HCT116 (cell line): ENCODE data around the gene ST3GAL5. TPM values are rescaled to one million over a fixed set of nuclear protein-coding genes. Genes with fewer than 3 reads are reported as not detected.

ENCODE experiments used
- ATAC-seq: fragments of 200-7000 bp; cut with Tn5 transposase; 2 replicates; pipeline ENCODE4 v1.9.1; 2020; ENCODE audit warnings: mild to moderate bottlenecking, moderate library complexity
- BruUV-seq: library from RNA; stranded (reverse); fragments of 400-500 nt; replicated peaks from 2 replicates; lab custom pipeline; 2021; lab: Mats Ljungman, UMichigan
- CTCF ChIA-PET: fragments of 300-600 bp; sonication (Branson Sonifier 250); formaldehyde crosslinking; loops from one replicate; lab custom pipeline; 2021; ENCODE audit warnings: antibody characterized with exemption; lab: Charles Lee
- POLR2A ChIA-PET: fragments of 300-600, 350-600 bp; sonication (Branson Sonifier 250); formaldehyde crosslinking; loops from one replicate; lab custom pipeline; 2021; ENCODE audit warnings: antibody characterized with exemption; lab: Charles Lee
- RAD21 ChIA-PET, 2 experiments: fragments of 300-600 bp; sonication (Branson Sonifier 250); formaldehyde crosslinking; loops; one replicate each; lab custom pipeline; 2023; ENCODE audit warnings: low total read pairs in 2 of 2; ENCODE audit not compliant: uncharacterized antibody in 2 of 2, unreplicated experiment in 2 of 2, low non-redundant PET in 1 of 2; lab: Charles Lee
- DNase-seq: peaks from one replicate; pipeline ENCODE4 v3.0.0-alpha.2; 2010; ENCODE audit warnings: low read depth, low spot score
- H2AFZ ChIP-seq: fragments of 200-600 bp; shearing (Covaris generic), sonication (generic); 2 replicates; pipeline ENCODE4 v1.6.1; 2017; ENCODE audit warnings: low read depth, mixed run types, mixed read lengths, antibody characterized with exemption, low read length; ENCODE audit not compliant: poor library complexity, severe bottlenecking
- H3K27ac ChIP-seq: 2 replicates; pipeline ENCODE4 v1.5.1; 2012; ENCODE audit warnings: low read depth, low read length
- H3K27me3 ChIP-seq: fragments of 200-600 bp; sonication (generic); 2 replicates; pipeline ENCODE4 v1.6.1; 2016; ENCODE audit warnings: mixed run types, low read length, mixed read lengths; ENCODE audit not compliant: insufficient read depth
- H3K36me3 ChIP-seq, 2 experiments: fragments of 200-500 bp in 1 of 2; fragments of 200-600 bp in 1 of 2; sonication (Bioruptor generic) in 1 of 2; sonication (generic) in 1 of 2; 2 replicates each; pipeline versions ENCODE4 v1.5.1 to v1.6.1; 2014 to 2016; ENCODE audit warnings: low read length in 2 of 2, inconsistent platforms in 1 of 2, mixed read lengths in 1 of 2, mixed run types in 1 of 2; ENCODE audit not compliant: insufficient read depth in 2 of 2, control insufficient read depth in 1 of 2
- H3K4me1 ChIP-seq, 2 experiments: fragments of 200-600 bp in 1 of 2; sonication (generic) in 1 of 2; 2 replicates each; pipeline versions ENCODE4 v1.5.1 to v1.6.1; 2012 to 2017; ENCODE audit warnings: low read length in 2 of 2, inconsistent platforms in 1 of 2, mild to moderate bottlenecking in 1 of 2, mixed read lengths in 1 of 2, mixed run types in 1 of 2, moderate library complexity in 1 of 2; ENCODE audit not compliant: insufficient read depth in 2 of 2, control insufficient read depth in 1 of 2
- H3K4me2 ChIP-seq: fragments of 200-600 bp; sonication (generic); 2 replicates; pipeline ENCODE4 v1.6.1; 2017; ENCODE audit warnings: mixed run types, low read length, mixed read lengths
- H3K4me3 ChIP-seq, 2 experiments: fragments of 200-600 bp in 1 of 2; sonication (generic) in 1 of 2; replicated peaks in 1 of 2; 2 replicates each; pipeline ENCODE4 v1.5.1; 2011 to 2016; ENCODE audit warnings: low read length in 2 of 2, control low read depth in 1 of 2, low read depth in 1 of 2, mild to moderate bottlenecking in 1 of 2, mixed read lengths in 1 of 2, mixed run types in 1 of 2
- H3K79me2 ChIP-seq: fragments of 200-600 bp; sonication (generic); 2 replicates; pipeline ENCODE4 v1.6.1; 2017; ENCODE audit warnings: mild to moderate bottlenecking, mixed run types, low read length, moderate library complexity, mixed read lengths; ENCODE audit not compliant: insufficient read depth
- H3K9ac ChIP-seq: fragments of 200-600 bp; sonication (generic); 2 replicates; pipeline ENCODE4 v1.6.1; 2016; ENCODE audit warnings: low read length, mixed read lengths
- H3K9me2 ChIP-seq: fragments of 200-600 bp; sonication (generic), shearing (Covaris generic); 2 replicates; pipeline ENCODE4 v1.6.1; 2017; ENCODE audit warnings: mixed run types, mild to moderate bottlenecking, moderate library complexity; ENCODE audit not compliant: insufficient read depth
- H3K9me3 ChIP-seq, 2 experiments: fragments of 200-500 bp in 1 of 2; fragments of 200-600 bp in 1 of 2; sonication (Bioruptor generic) in 1 of 2; sonication (generic) in 1 of 2; 2 replicates each; pipeline ENCODE4 v1.6.1; 2014 to 2017; ENCODE audit warnings: low read length in 2 of 2, mixed read lengths in 2 of 2, inconsistent platforms in 1 of 2, low read depth in 1 of 2, mild to moderate bottlenecking in 1 of 2, mixed run types in 1 of 2, moderate library complexity in 1 of 2; ENCODE audit not compliant: control insufficient read depth in 1 of 2, insufficient read depth in 1 of 2
- H4K20me1 ChIP-seq: fragments of 200-600 bp; sonication (generic), shearing (Covaris generic); 2 replicates; pipeline ENCODE4 v1.6.1; 2017; ENCODE audit warnings: mixed run types, mild to moderate bottlenecking, moderate library complexity; ENCODE audit not compliant: insufficient read depth
- CBX3 ChIP-seq: IDR thresholded peaks from 2 replicates; pipeline ENCODE4 v1.6.1; 2012; ENCODE audit warnings: low read depth
- CTCF ChIP-seq, 3 experiments: fragments of 200-600 bp in 1 of 3; sonication (generic) in 1 of 3; IDR thresholded peaks in 2 of 3; conservative IDR thresholded peaks in 1 of 3; 2 replicates each; pipeline ENCODE4 v1.5.1; 2012 to 2017; ENCODE audit warnings: low read depth in 2 of 3, low read length in 2 of 3, antibody characterized with exemption in 1 of 3, borderline replicate concordance in 1 of 3, control low read depth in 1 of 3, mild to moderate bottlenecking in 1 of 3, mixed read lengths in 1 of 3, mixed run types in 1 of 3, moderate library complexity in 1 of 3; ENCODE audit not compliant: insufficient read depth in 1 of 3
- EGR1 ChIP-seq: IDR thresholded peaks from 2 replicates; pipeline ENCODE4 v1.6.1; 2012; ENCODE audit warnings: low read depth
- EZH2 ChIP-seq: fragments of 200-600 bp; sonication (generic); IDR thresholded peaks from 2 replicates; pipeline ENCODE4 v1.6.1; 2017; ENCODE audit warnings: antibody characterized with exemption, mixed run types
- FOSL1 ChIP-seq: IDR thresholded peaks from 2 replicates; pipeline ENCODE4 v1.6.1; 2012; ENCODE audit warnings: low read depth
- JUND ChIP-seq: IDR thresholded peaks from 2 replicates; pipeline ENCODE4 v1.6.1; 2012
- RAD21 ChIP-seq: IDR thresholded peaks from 2 replicates; pipeline ENCODE4 v1.6.1; 2012; ENCODE audit warnings: low read depth, mild to moderate bottlenecking
- REST ChIP-seq: IDR thresholded peaks from 2 replicates; pipeline ENCODE4 v1.6.1; 2012; ENCODE audit warnings: low read depth
- SP1 ChIP-seq: IDR thresholded peaks from 2 replicates; pipeline ENCODE4 v1.6.1; 2012; ENCODE audit warnings: low read depth
- ZBTB33 ChIP-seq: IDR thresholded peaks from 2 replicates; pipeline ENCODE4 v1.6.1; 2011; ENCODE audit warnings: mild to moderate bottlenecking, low read length, moderate library complexity; ENCODE audit not compliant: insufficient replicate concordance; ENCODE audit errors: extremely low read depth
- intact Hi-C: fragments of 100-400 bp; cut with micrococcal nuclease; formaldehyde crosslinking; loops from 2 replicates; pipeline ENCODE4 v1.10.0; 2022
- total RNA-seq: library from RNA; stranded (reverse); gene quantifications from one replicate; pipeline ENCODE4 v1.2.1, GENCODE V29; 2021; ENCODE audit not compliant: unreplicated experiment

Gene ST3GAL5
- total RNA-seq, 1 experiment from 2014 or later = 14.8 TPM

- Histone ChIP-seq H3K4me3 (no peak overlapping the region), H3K9ac (no peak overlapping the region), H3K27ac (no peak overlapping the region), H4K20me1 (no peaks in the 10 kb centered on the region), H3K9me3 (no peaks in the 10 kb centered on the region), H3K9me2 (no peaks in the 10 kb centered on the region), H3K36me3 (no peaks in the 10 kb centered on the region), H3K4me2 (no peak overlapping the region), H3K4me1 (peaks cover 7 to 21% of the 10 kb centered on the region in 2 experiments; a peak in 3 of 4 replicates), H3K27me3 (no peaks in the 10 kb centered on the region), H3K79me2 (no peaks in the 10 kb centered on the region), H2AFZ (no peak overlapping the region)
- CTCF ChIA-PET = no interaction called here
- no peak for ATAC-seq
- intact Hi-C loops = no loop called here
- no peak for DNase-seq
- no TSS peak for BruUV-seq
- POLR2A ChIA-PET = no interaction called here
- no peak for TF ChIP-seq ZBTB33
- RAD21 ChIA-PET = no interaction called here
Observed at GRCh38 chr2:85911097-85911496, 22.3 kb upstream of the ST3GAL5 start.

GRCh38 chr2:85909005-85909404, 20.2 kb upstream of the ST3GAL5 start:
- Histone ChIP-seq H3K9me2 (no peaks in the 10 kb centered on the region), H3K9me3 (no peaks in the 10 kb centered on the region), H3K4me1 (peaks cover 7 to 21% of the 10 kb centered on the region in 2 experiments; a peak in 3 of 4 replicates), H3K4me2 (no peak overlapping the region), H3K79me2 (no peaks in the 10 kb centered on the region), H3K4me3 (no peak overlapping the region), H3K27me3 (no peaks in the 10 kb centered on the region), H3K9ac (no peak overlapping the region), H2AFZ (no peak overlapping the region), H3K36me3 (no peaks in the 10 kb centered on the region), H4K20me1 (no peaks in the 10 kb centered on the region), H3K27ac (no peak overlapping the region)
- ChIA-PET RAD21 (no interaction called here), POLR2A (no interaction called here), CTCF (no interaction called here)
- intact Hi-C loops = no loop called here
- no TSS peak for BruUV-seq
- ATAC-seq (no peak), DNase-seq (no peak)
- TF ChIP-seq RAD21 (no peak), CTCF (IDR thresholded peaks at IDR 0.05 in 2 of 3, conservative IDR thresholded peaks at IDR 0.05 in 1 of 3; ENCODE audit: borderline replicate concordance in 1 of 3, insufficient read depth in 1 of 3, low read depth in 2 of 3, low read length in 2 of 3) (no peak), FOSL1 (no peak), REST (no peak), JUND (no peak), EGR1 (no peak), ZBTB33 (no peak), EZH2 (no peak), SP1 (no peak), CBX3 (no peak)
